PC-9 (cell line): ENCODE results near the gene GLCE. TPM values are rescaled to one million over a fixed set of nuclear protein-coding genes. Genes with fewer than 3 reads are reported as not detected.

Experiments
- BruUV-seq: library from RNA; stranded (reverse); fragments of 400-500 nt; replicated peaks from 2 replicates; lab custom pipeline; 2021; lab: Mats Ljungman, UMichigan
- CTCF ChIA-PET: fragments of 300-600 bp; sonication (Branson Sonifier 250); formaldehyde crosslinking; loops from one replicate; lab custom pipeline; 2022; ENCODE audit warnings: antibody characterized with exemption; lab: Charles Lee
- POLR2A ChIA-PET: fragments of 300-600 bp; sonication (Branson Sonifier 250); formaldehyde crosslinking; loops from one replicate; lab custom pipeline; 2022; ENCODE audit warnings: antibody characterized with exemption; ENCODE audit not compliant: unreplicated experiment; lab: Charles Lee
- DNase-seq, 2 experiments: peaks; one replicate each; pipeline versions ENCODE4 v3.0.0 to v3.0.0-alpha.2; 2015 to 2022; ENCODE audit warnings: mixed read lengths in 1 of 2
- H2AFZ ChIP-seq: fragments of 200-600 bp; sonication (generic); 2 replicates; pipeline ENCODE4 v1.8.1; 2017; ENCODE audit warnings: antibody characterized with exemption
- H3F3A ChIP-seq: fragments of 200-600 bp; sonication (generic); 2 replicates; pipeline ENCODE4 v1.8.1; 2017; ENCODE audit warnings: antibody characterized with exemption, mild to moderate bottlenecking, low read depth; ENCODE audit not compliant: insufficient read depth
- H3K27ac ChIP-seq: fragments of 200-600 bp; sonication (generic); 2 replicates; pipeline ENCODE4 v1.6.1; 2016; ENCODE audit warnings: mixed run types
- H3K27me3 ChIP-seq: fragments of 200-600 bp; sonication (generic); 2 replicates; pipeline ENCODE4 v1.6.1; 2016; ENCODE audit warnings: low read depth, mixed run types; ENCODE audit not compliant: insufficient read depth
- H3K36me3 ChIP-seq: fragments of 200-600 bp; sonication (generic); 2 replicates; pipeline ENCODE4 v1.6.1; 2016; ENCODE audit warnings: low read depth, mixed run types
- H3K4me1 ChIP-seq: fragments of 200-600 bp; sonication (generic); replicated peaks from 2 replicates; pipeline ENCODE4 v1.6.1; 2016; ENCODE audit warnings: mixed run types; ENCODE audit not compliant: insufficient read depth
- H3K4me2 ChIP-seq: fragments of 200-600 bp; sonication (generic); 2 replicates; pipeline ENCODE4 v1.6.1; 2017; ENCODE audit warnings: mixed run types
- H3K4me3 ChIP-seq: fragments of 200-600 bp; sonication (generic); 2 replicates; pipeline ENCODE4 v1.6.1; 2016; ENCODE audit warnings: mixed run types
- H3K79me2 ChIP-seq: fragments of 200-600 bp; sonication (generic); 2 replicates; pipeline ENCODE4 v1.6.1; 2017; ENCODE audit warnings: low read depth, mixed run types
- H3K9me2 ChIP-seq: fragments of 200-600 bp; sonication (generic); 2 replicates; pipeline ENCODE4 v1.8.1; 2017; ENCODE audit warnings: mild to moderate bottlenecking; ENCODE audit not compliant: insufficient read depth
- H3K9me3 ChIP-seq: fragments of 200-600 bp; sonication (generic); 2 replicates; pipeline ENCODE4 v1.8.1; 2016; ENCODE audit warnings: low read depth; ENCODE audit not compliant: insufficient read depth
- H4K20me1 ChIP-seq: fragments of 200-600 bp; sonication (generic); 2 replicates; pipeline ENCODE4 v1.8.1; 2017; ENCODE audit not compliant: insufficient read depth
- CTCF ChIP-seq: fragments of 200-600 bp; sonication (generic); conservative IDR thresholded peaks from 2 replicates; pipeline ENCODE4 v1.6.1; 2017; ENCODE audit warnings: mixed run types, antibody characterized with exemption, mild to moderate bottlenecking, moderate library complexity
- EZH2 ChIP-seq: fragments of 200-600 bp; sonication (generic); IDR thresholded peaks from 2 replicates; pipeline ENCODE4 v1.8.0; 2017; ENCODE audit warnings: antibody characterized with exemption, low read depth
- intact Hi-C: fragments of 100-400 bp; cut with micrococcal nuclease; formaldehyde crosslinking; loops from one replicate; pipeline ENCODE4 v1.10.0; 2022; ENCODE audit not compliant: unreplicated experiment
- total RNA-seq: library from RNA; stranded (reverse); gene quantifications from 2 replicates; pipeline ENCODE4 v1.2.3, GENCODE V29; 2021

The GLCE gene
- total RNA-seq, 1 experiment from 2014 or later: 31.3 TPM

- Histone ChIP-seq H2AFZ (no peak overlapping the region), H4K20me1 (no peaks in the 10 kb centered on the region), H3K9me2 (no peaks in the 10 kb centered on the region), H3K27me3 (0 out of 2 replicates have a peak, but pooled peaks cover 5% of the 10 kb centered on the region), H3K9me3 (no peaks in the 10 kb centered on the region), H3F3A (no peaks in the 10 kb centered on the region), H3K27ac (no peak overlapping the region), H3K4me2 (no peak overlapping the region), H3K36me3 (no peaks in the 10 kb centered on the region), H3K79me2 (no peaks in the 10 kb centered on the region), H3K4me3 (no peak overlapping the region), H3K4me1 (peaks cover 15% of the 10 kb centered on the region)
- ChIA-PET CTCF (no interaction called here), POLR2A (no interaction called here)
- TF ChIP-seq EZH2: no peak
- no peak for TF ChIP-seq CTCF
- intact Hi-C loops: no loop called here
- no peak for DNase-seq
- no TSS peak for BruUV-seq
Measured at GRCh38 chr15:69302929-69303328, 142.5 kb downstream of the GLCE start.

GRCh38 chr15:69303337-69304181 is 143.1 kb downstream of the GLCE start:
- Histone ChIP-seq H3K4me2 (peak overlapping the region; percentile 26), H3K4me1 (peaks cover 15% of the 10 kb centered on the region), H3K27me3 (0 out of 2 replicates have a peak, but pooled peaks cover 5% of the 10 kb centered on the region), H2AFZ (no peak overlapping the region), H3K79me2 (no peaks in the 10 kb centered on the region), H3K9me3 (no peaks in the 10 kb centered on the region), H4K20me1 (no peaks in the 10 kb centered on the region), H3K27ac (no peak overlapping the region), H3K4me3 (no peak overlapping the region), H3K36me3 (no peaks in the 10 kb centered on the region), H3K9me2 (no peaks in the 10 kb centered on the region), H3F3A (no peaks in the 10 kb centered on the region)
- ChIA-PET CTCF (no interaction called here), POLR2A (no interaction called here)
- BruUV-seq: no TSS peak
- TF ChIP-seq CTCF (peak; percentile 43; the same call in 1 of the 2 replicates), EZH2 (no peak)
- DNase-seq: no peak
- intact Hi-C loops: no loop called here

- Histone ChIP-seq H3K27me3 (0 out of 2 replicates have a peak, but pooled peaks cover 5% of the 10 kb centered on the region), H3K9me3 (no peaks in the 10 kb centered on the region), H3K4me2 (peak overlapping the region; percentile 26), H2AFZ (no peak overlapping the region), H3K9me2 (no peaks in the 10 kb centered on the region), H3K27ac (no peak overlapping the region), H3K4me3 (no peak overlapping the region), H3K4me1 (peaks cover 15% of the 10 kb centered on the region), H3K36me3 (no peaks in the 10 kb centered on the region), H4K20me1 (no peaks in the 10 kb centered on the region), H3K79me2 (no peaks in the 10 kb centered on the region), H3F3A (no peaks in the 10 kb centered on the region)
- DNase-seq: peak in 1 of 2 experiments; percentile 62
- ChIA-PET POLR2A (no interaction called here), CTCF (no interaction called here)
- no peak for TF ChIP-seq CTCF
- no peak for TF ChIP-seq EZH2
- intact Hi-C loops: no loop called here
- no TSS peak for BruUV-seq
Measured at GRCh38 chr15:69304182-69304545, 143.7 kb downstream of the GLCE start.
